ENCODE results near the gene SYTL5. TPM values are rescaled to one million over a fixed set of nuclear protein-coding genes. Genes with fewer than 3 reads are reported as not detected.
A peak's percentile ranks its signal among the peaks of the same experiment; 100 is the strongest.

SYTL5 gene
- total and polyA plus RNA-seq, 2 experiments from 2014 or later, result 0.23 to 0.35 TPM

DNA sequence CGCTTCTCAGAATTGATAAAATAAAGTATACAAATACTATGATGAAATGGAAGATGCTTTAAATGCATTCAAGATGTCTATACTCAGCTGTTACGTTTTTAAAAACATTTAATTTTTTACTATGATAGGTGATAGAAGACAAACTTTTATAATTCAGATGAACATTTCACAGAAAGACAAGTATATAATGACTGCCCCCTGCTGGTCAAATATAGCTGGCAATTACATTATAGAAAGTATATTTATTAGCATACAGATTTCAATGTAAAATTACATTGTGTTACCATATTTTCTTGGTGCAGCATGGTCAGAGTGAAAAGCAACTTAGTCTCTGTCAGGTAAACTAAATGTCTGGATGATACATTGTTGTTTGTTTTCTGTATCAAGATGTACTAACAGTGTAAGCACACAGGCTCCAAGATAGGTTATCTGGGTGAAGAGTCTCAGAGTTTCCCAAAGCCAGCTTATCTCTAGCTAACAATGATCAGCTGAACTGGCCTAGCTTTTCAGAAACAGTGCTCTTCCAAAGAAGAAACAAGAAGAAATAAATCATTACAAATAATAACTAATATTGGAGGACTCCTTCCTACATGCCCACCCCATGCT lies 160.2 kb downstream of the SYTL5 start:
- DNase-seq (ENCODE audit: low spot score), result peak; percentile 51
- no peak overlapping the region for H3K27ac Mint-ChIP-seq
- TF ChIP-seq, protein P1, sequence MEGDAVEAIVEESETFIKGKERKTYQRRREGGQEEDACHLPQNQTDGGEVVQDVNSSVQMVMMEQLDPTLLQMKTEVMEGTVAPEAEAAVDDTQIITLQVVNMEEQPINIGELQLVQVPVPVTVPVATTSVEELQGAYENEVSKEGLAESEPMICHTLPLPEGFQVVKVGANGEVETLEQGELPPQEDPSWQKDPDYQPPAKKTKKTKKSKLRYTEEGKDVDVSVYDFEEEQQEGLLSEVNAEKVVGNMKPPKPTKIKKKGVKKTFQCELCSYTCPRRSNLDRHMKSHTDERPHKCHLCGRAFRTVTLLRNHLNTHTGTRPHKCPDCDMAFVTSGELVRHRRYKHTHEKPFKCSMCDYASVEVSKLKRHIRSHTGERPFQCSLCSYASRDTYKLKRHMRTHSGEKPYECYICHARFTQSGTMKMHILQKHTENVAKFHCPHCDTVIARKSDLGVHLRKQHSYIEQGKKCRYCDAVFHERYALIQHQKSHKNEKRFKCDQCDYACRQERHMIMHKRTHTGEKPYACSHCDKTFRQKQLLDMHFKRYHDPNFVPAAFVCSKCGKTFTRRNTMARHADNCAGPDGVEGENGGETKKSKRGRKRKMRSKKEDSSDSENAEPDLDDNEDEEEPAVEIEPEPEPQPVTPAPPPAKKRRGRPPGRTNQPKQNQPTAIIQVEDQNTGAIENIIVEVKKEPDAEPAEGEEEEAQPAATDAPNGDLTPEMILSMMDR (conservative IDR thresholded peaks at IDR 0.05; ENCODE audit: low read depth in 2 of 2), result peak in 1 of 2 experiments; percentile 71; a peak in 3 of 4 replicates
- TF ChIP-seq, protein P2, sequence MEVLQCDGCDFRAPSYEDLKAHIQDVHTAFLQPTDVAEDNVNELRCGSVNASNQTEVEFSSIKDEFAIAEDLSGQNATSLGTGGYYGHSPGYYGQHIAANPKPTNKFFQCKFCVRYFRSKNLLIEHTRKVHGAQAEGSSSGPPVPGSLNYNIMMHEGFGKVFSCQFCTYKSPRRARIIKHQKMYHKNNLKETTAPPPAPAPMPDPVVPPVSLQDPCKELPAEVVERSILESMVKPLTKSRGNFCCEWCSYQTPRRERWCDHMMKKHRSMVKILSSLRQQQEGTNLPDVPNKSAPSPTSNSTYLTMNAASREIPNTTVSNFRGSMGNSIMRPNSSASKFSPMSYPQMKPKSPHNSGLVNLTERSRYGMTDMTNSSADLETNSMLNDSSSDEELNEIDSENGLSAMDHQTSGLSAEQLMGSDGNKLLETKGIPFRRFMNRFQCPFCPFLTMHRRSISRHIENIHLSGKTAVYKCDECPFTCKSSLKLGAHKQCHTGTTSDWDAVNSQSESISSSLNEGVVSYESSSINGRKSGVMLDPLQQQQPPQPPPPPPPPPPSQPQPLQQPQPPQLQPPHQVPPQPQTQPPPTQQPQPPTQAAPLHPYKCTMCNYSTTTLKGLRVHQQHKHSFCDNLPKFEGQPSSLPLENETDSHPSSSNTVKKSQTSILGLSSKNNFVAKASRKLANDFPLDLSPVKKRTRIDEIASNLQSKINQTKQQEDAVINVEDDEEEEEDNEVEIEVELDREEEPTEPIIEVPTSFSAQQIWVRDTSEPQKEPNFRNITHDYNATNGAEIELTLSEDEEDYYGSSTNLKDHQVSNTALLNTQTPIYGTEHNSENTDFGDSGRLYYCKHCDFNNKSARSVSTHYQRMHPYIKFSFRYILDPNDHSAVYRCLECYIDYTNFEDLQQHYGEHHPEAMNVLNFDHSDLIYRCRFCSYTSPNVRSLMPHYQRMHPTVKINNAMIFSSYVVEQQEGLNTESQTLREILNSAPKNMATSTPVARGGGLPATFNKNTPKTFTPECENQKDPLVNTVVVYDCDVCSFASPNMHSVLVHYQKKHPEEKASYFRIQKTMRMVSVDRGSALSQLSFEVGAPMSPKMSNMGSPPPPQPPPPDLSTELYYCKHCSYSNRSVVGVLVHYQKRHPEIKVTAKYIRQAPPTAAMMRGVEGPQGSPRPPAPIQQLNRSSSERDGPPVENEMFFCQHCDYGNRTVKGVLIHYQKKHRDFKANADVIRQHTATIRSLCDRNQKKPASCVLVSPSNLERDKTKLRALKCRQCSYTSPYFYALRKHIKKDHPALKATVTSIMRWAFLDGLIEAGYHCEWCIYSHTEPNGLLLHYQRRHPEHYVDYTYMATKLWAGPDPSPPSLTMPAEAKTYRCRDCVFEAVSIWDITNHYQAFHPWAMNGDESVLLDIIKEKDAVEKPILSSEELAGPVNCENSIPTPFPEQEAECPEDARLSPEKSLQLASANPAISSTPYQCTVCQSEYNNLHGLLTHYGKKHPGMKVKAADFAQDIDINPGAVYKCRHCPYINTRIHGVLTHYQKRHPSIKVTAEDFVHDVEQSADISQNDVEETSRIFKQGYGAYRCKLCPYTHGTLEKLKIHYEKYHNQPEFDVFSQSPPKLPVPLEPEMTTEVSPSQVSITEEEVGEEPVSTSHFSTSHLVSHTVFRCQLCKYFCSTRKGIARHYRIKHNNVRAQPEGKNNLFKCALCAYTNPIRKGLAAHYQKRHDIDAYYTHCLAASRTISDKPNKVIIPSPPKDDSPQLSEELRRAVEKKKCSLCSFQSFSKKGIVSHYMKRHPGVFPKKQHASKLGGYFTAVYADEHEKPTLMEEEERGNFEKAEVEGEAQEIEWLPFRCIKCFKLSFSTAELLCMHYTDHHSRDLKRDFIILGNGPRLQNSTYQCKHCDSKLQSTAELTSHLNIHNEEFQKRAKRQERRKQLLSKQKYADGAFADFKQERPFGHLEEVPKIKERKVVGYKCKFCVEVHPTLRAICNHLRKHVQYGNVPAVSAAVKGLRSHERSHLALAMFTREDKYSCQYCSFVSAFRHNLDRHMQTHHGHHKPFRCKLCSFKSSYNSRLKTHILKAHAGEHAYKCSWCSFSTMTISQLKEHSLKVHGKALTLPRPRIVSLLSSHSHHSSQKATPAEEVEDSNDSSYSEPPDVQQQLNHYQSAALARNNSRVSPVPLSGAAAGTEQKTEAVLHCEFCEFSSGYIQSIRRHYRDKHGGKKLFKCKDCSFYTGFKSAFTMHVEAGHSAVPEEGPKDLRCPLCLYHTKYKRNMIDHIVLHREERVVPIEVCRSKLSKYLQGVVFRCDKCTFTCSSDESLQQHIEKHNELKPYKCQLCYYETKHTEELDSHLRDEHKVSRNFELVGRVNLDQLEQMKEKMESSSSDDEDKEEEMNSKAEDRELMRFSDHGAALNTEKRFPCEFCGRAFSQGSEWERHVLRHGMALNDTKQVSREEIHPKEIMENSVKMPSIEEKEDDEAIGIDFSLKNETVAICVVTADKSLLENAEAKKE (CRISPR knock-in tag; IDR thresholded peaks at IDR 0.05), result no peak
- no peak for TF ChIP-seq JUNB (IDR thresholded peaks at IDR 0.05; ENCODE audit: unreplicated experiment)

More for the DNA sequence above, 160.2 kb downstream of the SYTL5 start:
- Histone ChIP-seq H3K79me2 (replicated peaks; ENCODE audit: insufficient read depth) (no peaks in the 10 kb centered on the region), H2AFZ (no peak overlapping the region), H3K4me1 (ENCODE audit: insufficient read depth) (peaks cover 5% of the 10 kb centered on the region; the same call in 1 of the 2 replicates), H3K4me3 (no peak overlapping the region), H3K36me3 (ENCODE audit: insufficient read depth) (no peaks in the 10 kb centered on the region), H3K9me2 (ENCODE audit: insufficient read depth) (no peaks in the 10 kb centered on the region), H3K27ac (ENCODE audit: low read depth) (no peak overlapping the region), H3K4me2 (no peak overlapping the region), H4K20me1 (replicated peaks; ENCODE audit: insufficient read depth) (no peaks in the 10 kb centered on the region), H3K27me3 (ENCODE audit: insufficient read depth) (no peaks in the 10 kb centered on the region), H3F3A (replicated peaks; ENCODE audit: low read depth) (no peaks in the 10 kb centered on the region)
- Mint-ChIP-seq H3K36me3 (ENCODE audit: low read depth) (no peaks in the 10 kb centered on the region), H3K4me1 (peaks cover 9% of the 10 kb centered on the region; the same call in 2 of the 3 replicates), H3K4me3 (no peak overlapping the region), H3K9me3 (no peaks in the 10 kb centered on the region), H3K27me3 (ENCODE audit: insufficient read depth, low read depth, poor library complexity) (no peaks in the 10 kb centered on the region)
- ATAC-seq, result no peak

Measured in GM23338 (cell line).